Measurements from ENCODE around the gene PUS1.
A peak's percentile ranks its signal among the peaks of the same experiment; 100 is the strongest.
"Not testable (repeated sequence)": the region's sequence is repeated elsewhere in the genome, so short reads cannot be mapped to it uniquely, and the experiment has no call there.

PUS1 gene

DNA sequence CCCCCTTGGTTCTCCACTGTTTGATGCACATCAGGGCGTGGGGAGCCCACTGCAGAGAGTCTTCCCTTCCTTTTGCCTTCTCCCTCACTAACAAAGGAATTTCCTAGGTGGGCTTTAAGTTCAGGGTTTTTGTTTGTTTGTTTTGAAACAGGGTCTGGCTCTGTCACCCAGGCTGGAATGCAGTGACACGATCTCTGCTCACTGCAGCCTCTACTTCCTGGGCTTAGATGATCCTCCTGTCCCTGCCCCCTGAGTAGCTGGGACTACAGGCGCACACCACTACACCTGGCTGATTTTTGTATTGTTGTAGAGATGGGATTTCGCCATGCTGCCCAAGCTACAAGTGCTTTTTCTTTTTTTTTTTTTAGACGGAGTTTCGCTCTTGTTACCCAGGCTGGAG, 54.5 kb downstream of the PUS1 start:
- no peaks in the 10 kb centered on the region for H3K9me3 Mint-ChIP-seq
- ATAC-seq (replicated peaks) (no peak), DNase-seq (no peak)
- H3K36me3 Mint-ChIP-seq (ENCODE audit: insufficient read depth) = peaks cover 80% of the 10 kb centered on the region
- no peak overlapping the region for H3K4me3 Mint-ChIP-seq
- peak overlapping the region in 1 of 2 donors; percentile 46 for H3K27ac Mint-ChIP-seq
- no peaks in the 10 kb centered on the region for H3K27me3 Mint-ChIP-seq
- H3K4me1 Mint-ChIP-seq (ENCODE audit: low read depth in 2 of 2) = peaks cover 1 to 4% of the 10 kb centered on the region in 2 donors

GRCh38 chr12:131984334-131984733, 55.3 kb downstream of the PUS1 start:
- Mint-ChIP-seq H3K4me1 (ENCODE audit: low read depth in 2 of 2) (peaks cover 3 to 8% of the 10 kb centered on the region in 2 donors), H3K27me3 (no peaks in the 10 kb centered on the region), H3K4me3 (no peak overlapping the region), H3K36me3 (ENCODE audit: insufficient read depth) (peaks cover 80% of the 10 kb centered on the region), H3K27ac (no peak overlapping the region), H3K9me3 (no peaks in the 10 kb centered on the region)
- DNase-seq (no peak), ATAC-seq (replicated peaks) (no peak)

- H3K27ac Mint-ChIP-seq; H3K4me1 Mint-ChIP-seq (ENCODE audit: low read depth in 2 of 2); H3K27me3 Mint-ChIP-seq; H3K9me3 Mint-ChIP-seq; H3K4me3 Mint-ChIP-seq; DNase-seq; ATAC-seq (replicated peaks): not testable (repeated sequence)
- peaks cover 79% of the 10 kb centered on the region for H3K36me3 Mint-ChIP-seq (ENCODE audit: insufficient read depth)
Observed at GRCh38 chr12:131985510-131985875, 56.4 kb downstream of the PUS1 start.

GRCh38 chr12:131986361-131986760, 57.3 kb downstream of the PUS1 start:
- Mint-ChIP-seq H3K4me3 (no peak overlapping the region), H3K4me1 (ENCODE audit: low read depth in 2 of 2) (peaks cover 1 to 8% of the 10 kb centered on the region in 2 donors), H3K9me3 (no peaks in the 10 kb centered on the region), H3K27ac (no peak overlapping the region), H3K27me3 (no peaks in the 10 kb centered on the region), H3K36me3 (ENCODE audit: insufficient read depth) (peaks cover 79% of the 10 kb centered on the region)
- ATAC-seq (replicated peaks) (no peak), DNase-seq (no peak)

DNA sequence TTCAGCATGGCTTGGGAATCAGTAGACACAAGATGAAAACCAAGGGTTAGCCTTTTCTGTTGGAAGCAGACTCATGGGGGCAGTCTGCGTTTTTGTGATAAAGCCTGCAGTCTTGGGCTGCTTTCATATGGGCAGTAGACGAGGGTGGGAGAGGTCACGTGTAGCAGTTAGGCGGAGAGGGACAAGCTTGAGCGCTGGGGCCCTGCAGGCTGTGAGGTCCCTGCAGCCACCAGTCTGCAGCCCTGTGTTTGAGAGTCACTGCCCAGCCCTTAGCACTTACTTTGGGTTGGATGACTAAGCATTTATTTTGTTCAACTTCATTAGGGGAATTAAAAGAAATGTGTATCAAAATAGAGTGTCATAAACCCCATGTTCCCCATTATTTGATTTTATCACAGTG, 57.8 kb downstream of the PUS1 start:
- Mint-ChIP-seq H3K9me3 (no peaks in the 10 kb centered on the region), H3K4me3 (no peak overlapping the region), H3K4me1 (ENCODE audit: low read depth in 2 of 2) (peaks cover 1 to 8% of the 10 kb centered on the region in 2 donors), H3K27ac (no peak overlapping the region), H3K27me3 (no peaks in the 10 kb centered on the region), H3K36me3 (ENCODE audit: insufficient read depth) (peaks cover 79% of the 10 kb centered on the region)
- ATAC-seq (replicated peaks) = no peak
- no peak for DNase-seq

- H3K27ac Mint-ChIP-seq = peak overlapping the region in 1 of 2 donors; percentile 30
- no peaks in the 10 kb centered on the region for H3K27me3 Mint-ChIP-seq
- no peak overlapping the region for H3K4me3 Mint-ChIP-seq
- H3K4me1 Mint-ChIP-seq (ENCODE audit: low read depth in 2 of 2) = peaks cover 1 to 8% of the 10 kb centered on the region in 2 donors
- no peaks in the 10 kb centered on the region for H3K9me3 Mint-ChIP-seq
- DNase-seq = no peak
- H3K36me3 Mint-ChIP-seq (ENCODE audit: insufficient read depth) = peaks cover 79% of the 10 kb centered on the region
- ATAC-seq (replicated peaks) = no peak
Observed at GRCh38 chr12:131987552-131987951, 58.5 kb downstream of the PUS1 start.

GRCh38 chr12:131988054-131988796, 59.1 kb downstream of the PUS1 start:
- Mint-ChIP-seq H3K9me3 (no peaks in the 10 kb centered on the region), H3K27me3 (no peaks in the 10 kb centered on the region), H3K4me1 (ENCODE audit: low read depth in 2 of 2) (peaks cover 1 to 8% of the 10 kb centered on the region in 2 donors), H3K27ac (peak overlapping the region in 1 of 2 donors; percentile 30), H3K36me3 (ENCODE audit: insufficient read depth) (peaks cover 84% of the 10 kb centered on the region), H3K4me3 (no peak overlapping the region)
- DNase-seq (no peak), ATAC-seq (replicated peaks) (no peak)

DNA sequence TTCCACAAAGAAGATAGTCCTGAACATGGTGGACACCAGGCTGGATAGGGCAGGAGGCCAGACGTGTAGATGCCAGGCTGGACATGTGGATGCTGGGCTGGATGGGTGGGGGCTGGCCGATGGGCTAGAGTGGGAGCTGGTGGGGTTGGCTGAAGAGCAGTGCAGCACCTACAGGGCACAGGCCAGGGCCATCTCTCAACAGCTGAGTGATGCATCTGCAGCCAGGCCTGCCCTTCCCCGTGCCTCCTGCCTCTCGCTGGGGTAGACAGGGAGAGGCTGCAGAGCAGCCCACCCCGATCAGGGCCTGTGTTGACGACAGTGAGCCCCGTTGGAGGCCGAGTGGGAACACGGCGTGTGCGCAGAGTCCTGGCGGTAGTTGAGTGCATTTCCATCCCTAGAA, 59.9 kb downstream of the PUS1 start:
- no peaks in the 10 kb centered on the region for H3K27me3 Mint-ChIP-seq
- no peak for ATAC-seq (replicated peaks)
- no peak for DNase-seq
- H3K9me3 Mint-ChIP-seq = no peaks in the 10 kb centered on the region
- H3K4me3 Mint-ChIP-seq = no peak overlapping the region
- H3K36me3 Mint-ChIP-seq (ENCODE audit: insufficient read depth) = peaks cover 86% of the 10 kb centered on the region
- H3K27ac Mint-ChIP-seq = no peak overlapping the region
- peaks cover 1 to 14% of the 10 kb centered on the region in 2 donors for H3K4me1 Mint-ChIP-seq (ENCODE audit: low read depth in 2 of 2)

DNA sequence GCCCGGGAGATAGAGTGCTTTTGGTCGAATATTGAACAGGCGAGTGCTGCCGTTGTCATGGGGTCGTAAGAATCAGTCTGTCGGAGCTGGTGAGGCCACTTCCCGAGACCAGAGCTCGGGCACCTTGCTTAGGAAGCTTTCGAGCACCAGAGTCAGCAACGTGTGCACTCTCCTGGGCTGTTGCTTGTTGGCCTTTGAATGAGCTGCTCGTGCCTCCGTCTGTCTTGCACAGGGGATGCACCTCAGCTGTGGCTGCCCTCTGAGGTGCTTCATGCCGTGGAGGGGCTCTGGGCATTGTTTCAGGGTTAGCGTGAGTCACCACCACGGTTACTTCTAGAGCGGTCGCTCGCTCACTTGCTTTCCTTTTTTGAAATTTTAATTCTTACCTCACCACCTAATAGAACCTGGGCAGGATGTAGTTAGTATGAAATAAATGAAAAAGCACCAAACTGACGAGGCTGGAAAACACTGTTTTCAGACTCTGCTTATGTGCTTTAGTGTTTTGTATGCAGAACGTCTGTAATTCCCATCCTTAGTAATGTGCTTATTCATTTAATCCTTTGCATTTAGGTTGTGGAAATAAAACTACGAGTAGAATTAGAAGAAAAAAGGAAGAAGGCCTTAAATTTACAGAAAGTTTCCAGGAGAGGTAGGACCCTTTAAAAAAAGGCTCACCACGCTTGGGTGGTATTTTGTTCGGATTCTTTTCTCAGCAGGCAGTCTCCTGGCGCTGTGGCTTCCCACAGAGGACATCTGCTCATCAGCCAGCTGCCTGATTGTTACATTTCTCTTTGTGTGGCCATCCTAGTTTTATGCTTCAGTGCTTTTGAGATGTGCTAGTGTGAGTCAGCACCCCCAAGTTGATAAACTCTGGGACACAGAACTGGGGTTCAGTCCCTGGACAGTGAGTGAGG, 61.2 kb downstream of the PUS1 start:
- peaks cover 1 to 23% of the 10 kb centered on the region in 2 donors for H3K4me1 Mint-ChIP-seq (ENCODE audit: low read depth in 2 of 2)
- H3K27me3 Mint-ChIP-seq = no peaks in the 10 kb centered on the region
- peaks cover 87% of the 10 kb centered on the region for H3K36me3 Mint-ChIP-seq (ENCODE audit: insufficient read depth)
- ATAC-seq (replicated peaks) (no peak), DNase-seq (no peak)
- no peaks in the 10 kb centered on the region for H3K9me3 Mint-ChIP-seq
- no peak overlapping the region for H3K4me3 Mint-ChIP-seq
- no peak overlapping the region for H3K27ac Mint-ChIP-seq

- Mint-ChIP-seq H3K36me3 (ENCODE audit: insufficient read depth) (peaks cover 83% of the 10 kb centered on the region), H3K4me3 (no peak overlapping the region), H3K27me3 (no peaks in the 10 kb centered on the region), H3K27ac (no peak overlapping the region), H3K4me1 (ENCODE audit: low read depth in 2 of 2) (peaks cover 1 to 23% of the 10 kb centered on the region in 2 donors), H3K9me3 (no peaks in the 10 kb centered on the region)
- ATAC-seq (replicated peaks) (no peak), DNase-seq (no peak)
Observed at GRCh38 chr12:131990980-131991305, 61.9 kb downstream of the PUS1 start.

GRCh38 chr12:131991816-131992430, 62.8 kb downstream of the PUS1 start:
- Mint-ChIP-seq H3K9me3 (no peaks in the 10 kb centered on the region), H3K4me3 (no peak overlapping the region), H3K36me3 (ENCODE audit: insufficient read depth) (peaks cover 78% of the 10 kb centered on the region), H3K27me3 (no peaks in the 10 kb centered on the region), H3K27ac (peak overlapping the region; percentile 23 to 67), H3K4me1 (ENCODE audit: low read depth in 2 of 2) (peaks cover 1 to 20% of the 10 kb centered on the region in 2 donors)
- no peak for ATAC-seq (replicated peaks)
- no peak for DNase-seq

GRCh38 chr12:131994589-131994988, 65.5 kb downstream of the PUS1 start:
- H3K36me3 Mint-ChIP-seq (ENCODE audit: insufficient read depth) = peaks cover 68% of the 10 kb centered on the region
- no peaks in the 10 kb centered on the region for H3K27me3 Mint-ChIP-seq
- H3K27ac Mint-ChIP-seq = peak overlapping the region; percentile 42 to 70
- DNase-seq (no peak), ATAC-seq (replicated peaks) (no peak)
- H3K4me3 Mint-ChIP-seq = no peak overlapping the region
- no peaks in the 10 kb centered on the region for H3K9me3 Mint-ChIP-seq
- peaks cover 0 to 16% of the 10 kb centered on the region in 2 donors for H3K4me1 Mint-ChIP-seq (ENCODE audit: low read depth in 2 of 2)

All from effector memory CD8-positive, alpha-beta T cell (primary cell).